GM21526 (cell line): ENCODE measurements around the gene HPRT1.

Experiments
- ATAC-seq: cut with Tn5 transposase; IDR thresholded peaks from one replicate; pipeline ENCODE4 v1.9.1; 2021; ENCODE audit warnings: moderate library complexity; ENCODE audit not compliant: unreplicated experiment, low FRiP score

HPRT1 gene

GRCh38 chrX:134541906-134542305 is 81.9 kb downstream of the HPRT1 start:
- ATAC-seq: no peak

- ATAC-seq: no peak
Measured at GRCh38 chrX:134542485-134542884, 82.5 kb downstream of the HPRT1 start.

- no peak for ATAC-seq
Measured at GRCh38 chrX:134543288-134543687, 83.3 kb downstream of the HPRT1 start.

- no peak for ATAC-seq
Measured at GRCh38 chrX:134544135-134544512, 84.2 kb downstream of the HPRT1 start.

GRCh38 chrX:134544513-134545151 is 84.7 kb downstream of the HPRT1 start:
- no peak for ATAC-seq

- no peak for ATAC-seq
Measured at GRCh38 chrX:134545510-134545909, 85.5 kb downstream of the HPRT1 start.

- no peak for ATAC-seq
Measured at GRCh38 chrX:134546187-134546586, 86.2 kb downstream of the HPRT1 start.

- no peak for ATAC-seq
Measured at GRCh38 chrX:134547047-134547679, 87.2 kb downstream of the HPRT1 start.

GRCh38 chrX:134548257-134549201 is 88.6 kb downstream of the HPRT1 start:
- ATAC-seq: no peak
